HG02678 (cell line): ENCODE measurements around the gene PLPP2.

Experiments
- ATAC-seq: cut with Tn5 transposase; IDR thresholded peaks from one replicate; pipeline ENCODE4 v1.9.1; 2021; ENCODE audit warnings: mild to moderate bottlenecking, moderate library complexity; ENCODE audit not compliant: unreplicated experiment

Gene PLPP2

DNA sequence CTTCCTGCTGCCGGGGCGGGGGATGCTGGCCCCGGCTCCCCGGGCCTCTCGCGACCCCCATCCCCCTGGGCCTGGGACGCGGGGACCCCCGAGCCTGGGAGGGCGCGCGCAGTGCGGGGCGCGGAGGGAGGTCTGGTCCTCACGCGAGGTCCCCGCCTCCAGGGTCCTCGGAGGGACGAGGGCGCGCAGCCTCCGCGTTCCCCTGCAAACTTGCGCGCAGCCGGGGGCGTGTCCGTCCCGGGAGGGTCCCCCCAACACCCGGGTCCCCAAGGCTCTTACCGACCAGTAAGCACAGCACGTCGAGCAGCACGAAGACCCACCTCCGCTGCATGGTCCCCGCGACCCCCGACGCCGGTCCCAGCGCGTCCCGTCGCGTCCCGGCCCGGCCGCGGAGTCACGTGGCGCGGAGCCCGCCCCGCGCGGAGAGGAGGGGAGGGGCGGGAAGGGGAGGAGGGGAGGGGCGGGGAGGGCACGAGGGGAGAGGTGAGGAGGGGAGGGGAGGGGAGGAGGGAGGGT is at the start of gene PLPP2:
Gene PLPP2, minus strand, starts transcription at position 398 of the 516 bp plus-strand sequence. Its CDS starts 67 bp downstream, at position 331.
- no peak for ATAC-seq

DNA sequence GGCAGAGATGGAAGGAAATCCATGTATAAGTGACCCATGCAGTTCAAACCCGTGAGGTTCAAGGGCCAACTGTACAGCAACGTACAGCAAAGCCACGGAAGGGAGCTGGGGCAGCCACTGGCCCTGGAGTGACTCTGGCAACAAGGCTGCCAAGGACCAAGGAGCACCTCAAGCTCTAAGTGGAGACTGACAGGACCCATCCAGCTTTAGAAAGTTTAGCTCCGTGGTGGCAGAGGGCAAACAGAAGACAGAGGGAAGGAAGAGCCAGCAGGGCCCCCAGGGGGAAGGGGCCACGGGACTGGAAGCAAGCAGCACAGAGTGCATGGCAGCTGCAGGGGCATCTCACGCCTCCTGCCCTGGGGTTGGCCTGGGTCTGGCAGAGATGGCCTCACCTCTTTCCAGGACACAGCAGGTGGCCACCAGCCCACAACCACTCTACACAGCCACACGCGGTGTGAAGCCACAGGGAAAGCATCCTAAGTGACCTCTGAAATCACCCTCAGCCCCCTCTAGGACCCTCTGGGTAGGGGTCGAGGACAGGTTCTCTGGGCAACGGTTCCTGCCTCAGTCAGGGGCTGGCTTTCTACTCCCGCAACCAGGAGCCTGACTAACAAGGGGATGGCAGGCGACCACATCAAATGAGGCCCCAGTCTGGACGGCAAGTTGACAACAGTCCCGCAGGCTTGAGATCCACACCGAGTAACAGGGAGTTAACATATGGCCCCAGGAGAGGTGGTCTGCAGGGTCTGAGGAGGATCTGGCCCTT is 49.6 kb upstream of the PLPP2 start:
- ATAC-seq = no peak

DNA sequence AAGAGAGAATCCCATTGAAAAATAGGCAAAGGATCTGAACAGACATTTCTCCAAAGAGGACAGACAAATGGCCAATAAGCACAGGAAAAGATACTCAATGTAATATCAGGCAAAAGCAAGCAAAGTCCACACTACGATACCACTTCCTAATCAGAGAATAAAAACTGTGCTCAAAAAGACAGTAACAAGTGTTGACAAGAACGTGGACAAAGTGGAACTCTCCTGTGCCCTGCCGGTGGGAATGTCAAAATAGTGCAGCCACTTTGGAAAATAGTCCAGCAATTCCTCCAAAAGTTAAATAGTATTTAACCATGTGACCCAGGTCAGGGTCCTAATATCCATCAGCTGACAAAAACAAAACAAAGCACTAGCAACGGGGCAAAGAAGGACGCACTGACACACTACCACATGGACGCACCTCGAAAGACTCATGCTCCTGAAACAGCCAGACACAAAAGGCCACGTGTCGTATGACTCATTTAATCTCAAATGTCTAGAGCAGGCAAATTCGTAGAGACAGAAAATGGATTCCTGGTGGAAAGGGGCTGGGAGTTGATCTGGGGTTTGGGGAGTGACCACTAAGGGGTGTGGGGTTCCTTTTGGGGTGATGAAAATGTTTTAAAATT is 48.2 kb upstream of the PLPP2 start:
- ATAC-seq = no peak

DNA sequence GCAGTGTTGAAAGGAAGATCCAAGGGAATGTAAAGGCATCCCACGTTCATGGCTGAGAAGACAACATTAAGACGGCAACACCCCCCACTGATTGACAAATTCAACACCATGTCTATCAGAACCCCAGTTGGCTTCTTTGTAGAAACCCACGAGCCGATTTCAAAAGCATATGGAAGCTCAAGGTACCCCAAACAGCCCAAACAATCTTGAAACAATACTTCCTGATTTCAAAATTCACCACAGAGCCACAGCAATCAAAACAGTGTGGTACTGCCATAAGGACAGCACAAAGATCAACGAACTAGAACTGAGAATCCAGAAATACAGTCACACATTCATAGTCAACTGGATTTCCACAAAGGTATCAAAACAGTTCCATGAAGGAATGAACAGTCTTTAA is 47.2 kb upstream of the PLPP2 start:
- ATAC-seq = no peak

DNA sequence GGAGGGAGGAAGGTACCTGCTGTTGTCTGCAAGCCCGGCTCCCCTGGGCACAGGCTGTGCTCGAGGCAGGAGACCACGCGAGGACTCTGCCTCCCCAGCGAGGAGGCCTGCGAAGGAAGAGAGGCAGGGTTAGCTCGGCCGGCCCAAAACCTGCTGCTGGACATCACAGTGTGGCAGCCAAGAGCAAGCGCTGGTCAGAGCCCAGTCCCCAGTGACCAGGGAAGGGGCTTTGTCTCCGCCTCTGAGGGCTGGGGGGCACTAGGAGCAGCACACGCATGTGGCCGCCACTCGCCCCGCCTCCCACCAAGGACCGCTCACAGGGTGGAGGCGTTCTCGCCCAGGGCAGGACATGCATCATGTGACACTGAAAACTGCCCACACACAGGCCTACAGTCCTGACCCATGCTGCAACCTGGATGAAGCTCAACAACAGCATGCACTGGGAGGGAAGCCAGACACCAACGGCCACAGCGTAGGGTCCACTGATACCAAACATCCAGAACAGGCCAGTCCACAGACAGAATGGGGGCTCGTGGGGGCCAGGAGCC is 44.9 kb upstream of the PLPP2 start:
- ATAC-seq = no peak

DNA sequence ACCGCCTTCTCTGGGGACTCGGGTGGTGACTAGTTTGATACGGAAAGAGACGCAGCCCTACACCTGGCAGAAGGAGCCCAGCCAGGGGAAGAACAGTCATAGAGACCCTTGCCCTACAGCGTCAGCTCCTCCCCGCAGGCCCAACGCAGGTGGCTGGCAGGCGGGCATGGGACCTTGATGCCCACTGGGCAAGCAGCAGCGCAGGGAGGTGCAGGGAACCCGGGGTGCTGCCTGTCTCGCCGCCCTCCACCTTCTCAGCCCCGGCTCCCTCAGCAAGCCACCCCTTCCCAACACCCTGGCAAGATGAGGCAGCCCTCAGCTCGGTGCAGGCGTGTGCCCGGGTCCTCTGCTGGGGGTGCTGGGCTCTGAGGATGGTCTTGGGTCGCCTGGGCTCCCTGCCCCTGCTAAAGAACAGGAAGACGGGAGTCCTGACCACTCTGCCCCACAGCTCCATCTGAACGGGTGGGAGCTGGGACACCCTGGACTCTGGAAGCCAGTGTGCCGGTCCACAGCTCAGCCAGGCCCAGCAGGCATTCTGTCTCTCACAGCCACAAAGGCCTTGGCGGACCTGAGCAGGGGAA is 44.4 kb upstream of the PLPP2 start:
- ATAC-seq = no peak

DNA sequence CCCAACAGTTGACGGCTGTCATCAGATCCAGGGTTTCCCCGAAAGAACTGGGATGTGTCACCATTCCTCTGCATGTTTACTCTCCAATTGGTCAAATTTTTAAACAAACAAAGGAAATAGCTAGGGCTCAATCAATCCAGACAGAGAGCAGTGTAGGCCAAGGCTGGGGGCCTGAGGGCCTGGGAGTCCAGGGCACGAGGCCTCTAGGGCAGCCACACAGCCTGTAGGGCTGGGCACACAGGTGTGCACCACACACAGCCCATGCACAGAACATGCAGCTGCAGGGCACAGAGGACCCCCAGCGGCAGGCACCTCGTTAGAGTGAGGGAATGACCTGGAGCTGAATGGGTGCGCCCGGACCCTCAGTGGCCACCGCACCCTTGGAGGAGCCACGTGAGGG is 43.9 kb upstream of the PLPP2 start:
- no peak for ATAC-seq

DNA sequence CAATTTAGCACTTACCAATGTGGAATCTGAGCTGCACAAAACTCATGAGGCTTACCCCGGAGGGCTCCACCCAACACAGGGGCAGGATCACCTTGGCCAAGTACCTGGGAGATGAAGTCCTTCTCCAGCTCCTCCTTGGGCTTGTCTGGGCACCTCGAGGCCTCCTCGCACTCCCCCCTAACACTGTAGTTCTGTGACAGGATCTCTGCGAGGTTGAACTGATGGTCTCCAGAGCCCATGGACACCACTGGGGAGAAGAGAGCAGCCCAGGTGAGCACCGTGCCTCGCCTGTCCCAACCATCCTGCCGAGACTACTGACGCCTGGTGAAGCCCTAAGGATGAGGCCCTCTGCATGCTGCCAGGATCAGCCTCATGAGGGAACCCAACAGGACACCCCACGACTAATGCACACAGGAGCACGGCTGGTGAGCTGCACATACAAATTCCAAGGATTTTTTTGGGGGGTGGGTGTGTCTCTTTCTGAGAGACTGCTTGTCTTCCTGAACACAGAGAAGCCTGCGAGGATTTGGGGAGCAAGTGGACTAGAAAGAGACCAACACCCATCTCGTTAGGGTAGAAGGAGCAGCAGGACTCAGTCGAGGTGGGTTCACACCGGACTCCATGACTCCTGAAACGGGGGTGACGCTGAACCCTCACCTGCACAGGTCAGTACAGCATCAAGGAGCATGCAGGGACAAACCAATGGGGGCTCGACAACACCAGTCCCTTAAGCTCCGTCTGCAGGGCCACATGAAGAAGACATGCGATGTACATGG is 43.3 kb upstream of the PLPP2 start:
- ATAC-seq = no peak

DNA sequence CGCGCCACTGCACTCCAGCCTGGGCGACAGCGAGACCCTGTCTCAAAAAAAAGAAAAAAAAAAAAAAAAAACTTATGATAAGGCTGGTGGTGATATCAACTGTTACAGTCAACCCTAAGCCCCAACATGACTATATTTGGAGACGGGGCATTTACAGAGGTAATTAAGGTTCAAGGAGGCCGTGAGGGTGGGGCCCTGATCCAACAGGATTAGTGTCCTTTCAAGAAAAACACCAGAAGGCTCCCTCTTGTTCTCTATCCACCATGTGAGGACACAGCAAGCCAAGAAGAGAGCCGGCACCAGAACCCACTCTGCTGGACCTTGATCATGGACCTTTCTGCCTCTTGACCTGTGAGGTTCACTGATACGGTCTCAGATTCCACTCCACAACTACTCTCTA is 39.3 kb upstream of the PLPP2 start:
- no peak for ATAC-seq

DNA sequence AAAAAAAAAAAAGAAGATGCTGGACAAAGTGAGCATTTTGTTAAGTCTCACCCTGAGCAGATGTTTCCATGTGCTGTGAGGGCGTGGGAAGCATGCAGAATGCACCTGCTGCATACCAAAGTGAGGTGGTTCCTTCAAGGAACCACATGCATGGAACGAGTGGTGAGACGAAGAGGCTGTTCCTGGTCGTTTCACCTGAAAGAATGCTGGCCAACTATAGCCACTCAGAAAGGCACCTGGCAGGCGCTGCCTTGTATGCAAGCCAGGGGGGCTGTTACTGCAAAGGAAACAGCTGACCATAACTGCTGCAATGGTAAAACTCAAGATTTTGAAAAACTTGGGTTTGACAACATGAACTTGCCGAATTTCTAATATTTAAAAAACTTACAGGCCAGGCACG is 38.7 kb upstream of the PLPP2 start:
- no peak for ATAC-seq

DNA sequence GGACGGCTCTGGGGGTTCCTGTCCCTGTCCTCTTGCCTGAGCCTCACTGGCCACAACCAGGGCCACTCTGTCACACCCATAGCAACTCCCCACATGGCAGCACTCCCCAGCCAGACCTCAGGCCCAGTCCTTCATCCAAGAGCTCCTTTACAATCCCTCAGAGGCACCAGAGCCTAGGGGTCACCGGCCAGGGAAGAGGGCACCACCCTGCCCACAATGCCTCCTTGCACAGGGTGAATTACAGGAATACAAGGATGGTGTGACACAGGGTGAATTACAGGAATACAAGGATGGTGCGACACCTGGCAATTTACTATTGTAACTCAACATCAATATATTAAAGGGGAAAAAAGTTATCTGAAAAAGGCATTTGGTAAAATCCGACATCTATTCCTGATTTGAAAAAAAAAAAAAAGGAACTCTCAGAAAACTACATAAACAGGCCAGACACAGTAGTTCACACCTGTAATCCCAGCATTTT is 36.9 kb upstream of the PLPP2 start:
- ATAC-seq = no peak

DNA sequence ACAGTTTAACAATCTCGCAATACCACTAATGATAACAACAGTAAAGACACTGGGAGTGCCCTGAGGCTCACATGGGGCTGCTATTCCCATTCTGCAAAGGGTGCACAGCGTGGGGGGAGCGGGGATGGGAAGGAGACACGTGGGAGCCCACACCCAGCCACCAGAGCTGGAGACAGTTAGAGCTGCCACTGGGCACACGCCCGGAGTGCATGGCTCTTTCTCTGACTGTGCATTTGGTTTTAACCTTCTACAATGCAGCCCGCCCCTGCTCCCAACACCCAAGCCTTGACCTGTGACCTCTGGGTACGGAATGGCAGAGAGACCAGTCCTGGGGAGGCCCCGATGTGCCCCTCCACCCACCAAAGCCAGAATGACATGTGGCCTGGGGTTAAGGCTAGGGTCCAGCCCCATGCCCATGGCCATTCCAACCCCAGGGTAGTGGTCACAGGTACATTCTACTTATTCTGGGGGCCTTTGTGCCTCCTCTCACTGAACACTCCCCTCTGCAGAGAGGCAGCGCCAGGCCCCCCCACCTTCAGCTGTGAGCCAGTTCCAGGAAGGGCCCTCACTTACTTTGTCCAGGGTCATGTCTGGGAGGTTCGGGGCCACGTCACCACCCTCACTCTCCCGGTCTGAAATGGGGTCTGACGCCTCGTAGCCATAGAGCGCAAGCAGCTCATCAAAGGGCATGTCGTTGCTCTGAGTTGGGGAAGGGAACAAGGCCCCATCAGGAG is 36.3 kb upstream of the PLPP2 start:
- ATAC-seq = no peak

DNA sequence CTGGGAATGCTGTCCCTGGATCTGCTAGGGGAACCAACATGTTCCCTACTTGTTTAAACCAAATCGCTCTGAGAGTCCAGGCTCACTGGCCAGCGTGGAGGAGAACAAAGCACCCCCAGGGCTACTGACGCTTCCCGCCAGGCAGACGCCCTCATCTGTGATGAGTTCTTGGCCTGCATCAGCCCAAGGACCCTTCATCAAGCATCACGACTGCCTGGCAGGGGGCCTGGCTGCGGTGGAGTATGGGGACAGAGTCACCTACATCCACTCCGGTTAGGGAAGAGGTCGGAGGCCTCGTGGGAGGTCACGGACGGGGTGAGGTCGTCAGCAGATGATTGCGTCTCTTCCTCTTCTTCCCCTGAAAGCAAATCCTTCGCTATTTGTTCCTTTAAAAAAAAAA is 35.7 kb upstream of the PLPP2 start:
- ATAC-seq = no peak

DNA sequence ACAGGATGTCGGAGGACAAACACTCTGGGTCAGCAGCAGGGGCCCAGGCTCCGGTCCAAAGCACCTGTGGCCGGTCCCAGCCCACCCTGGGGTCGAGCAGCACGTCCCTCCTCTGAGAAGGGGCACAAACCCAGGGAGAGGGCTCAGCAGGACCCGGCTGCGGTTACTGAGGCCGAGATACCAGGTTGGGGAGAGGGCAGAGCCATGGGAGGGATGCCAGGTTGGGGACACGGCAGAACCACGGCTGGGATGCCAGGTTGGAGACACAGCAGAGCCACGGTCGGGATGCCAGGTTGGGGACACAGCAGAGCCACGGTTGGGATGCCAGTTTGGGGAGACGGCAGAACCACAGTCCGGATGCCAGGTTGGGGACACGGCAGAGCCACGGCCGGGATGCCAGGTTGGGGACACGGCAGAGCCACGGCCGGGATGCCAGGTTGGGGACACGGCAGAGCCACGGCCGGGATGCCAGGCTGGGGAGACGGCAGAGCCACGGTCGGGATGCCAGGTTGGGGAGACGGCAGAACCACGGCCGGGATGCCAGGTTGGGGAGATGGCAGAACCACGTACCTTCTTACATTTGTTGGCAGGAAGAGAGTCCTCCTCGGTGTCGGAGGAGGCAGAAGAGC is 34.8 kb upstream of the PLPP2 start:
- ATAC-seq = no peak

DNA sequence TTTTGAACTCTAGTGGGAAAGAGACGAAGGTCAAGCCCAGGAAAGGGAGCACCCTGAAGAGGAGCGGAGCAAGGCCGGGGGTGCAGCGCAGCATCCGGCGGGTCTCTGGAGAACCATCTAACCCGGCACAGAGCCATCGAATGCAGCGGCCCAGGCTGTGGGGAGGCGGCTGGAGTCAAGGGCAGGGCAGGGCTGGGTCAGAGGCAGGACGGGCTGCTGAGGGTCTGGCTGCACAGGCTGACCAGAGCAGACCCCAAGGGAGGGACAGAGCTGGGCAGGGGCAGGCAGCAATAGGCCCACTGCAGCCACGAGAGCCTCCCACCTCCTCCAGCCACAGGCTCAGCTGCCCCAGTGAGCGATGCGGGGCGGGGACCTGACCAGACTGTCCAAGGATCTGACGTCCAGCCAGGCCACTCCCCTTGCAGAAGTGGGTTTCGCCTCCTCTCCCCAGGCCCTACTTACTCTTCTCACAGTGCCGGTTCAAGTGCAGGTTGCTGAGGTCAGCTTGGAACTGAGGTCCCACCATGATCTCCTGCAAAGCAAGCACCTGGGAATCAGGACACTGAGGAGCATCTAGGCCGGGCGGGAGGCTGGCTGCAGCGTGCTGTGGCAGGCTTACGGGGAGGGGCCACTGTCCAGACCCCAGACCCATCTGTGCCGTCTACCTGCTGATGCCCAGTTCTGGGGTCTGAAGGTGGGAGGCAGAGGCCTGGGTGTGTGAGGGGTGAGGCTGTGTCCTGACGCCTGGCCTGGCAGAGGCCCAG is 34.2 kb upstream of the PLPP2 start:
- no peak for ATAC-seq

DNA sequence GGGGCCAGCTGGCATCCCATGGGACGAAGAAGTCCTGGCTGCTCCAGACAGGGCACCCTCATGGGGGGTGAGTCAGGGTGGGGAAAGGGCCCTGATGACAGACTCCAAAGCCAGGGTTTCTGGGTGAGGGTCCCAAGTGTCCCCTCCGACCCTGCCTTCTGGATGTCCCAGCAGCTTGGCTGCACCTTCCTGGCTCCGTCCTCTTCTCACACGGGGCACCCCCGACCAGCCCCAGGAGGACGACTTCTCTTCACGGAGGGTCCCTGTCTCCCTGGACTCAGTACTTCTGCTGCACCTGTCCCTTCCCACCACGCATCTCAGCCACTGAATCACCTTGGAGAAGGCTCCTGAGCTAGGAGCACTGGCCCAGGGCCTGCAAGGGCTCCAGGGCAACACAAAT is 33.5 kb upstream of the PLPP2 start:
- ATAC-seq = no peak

DNA sequence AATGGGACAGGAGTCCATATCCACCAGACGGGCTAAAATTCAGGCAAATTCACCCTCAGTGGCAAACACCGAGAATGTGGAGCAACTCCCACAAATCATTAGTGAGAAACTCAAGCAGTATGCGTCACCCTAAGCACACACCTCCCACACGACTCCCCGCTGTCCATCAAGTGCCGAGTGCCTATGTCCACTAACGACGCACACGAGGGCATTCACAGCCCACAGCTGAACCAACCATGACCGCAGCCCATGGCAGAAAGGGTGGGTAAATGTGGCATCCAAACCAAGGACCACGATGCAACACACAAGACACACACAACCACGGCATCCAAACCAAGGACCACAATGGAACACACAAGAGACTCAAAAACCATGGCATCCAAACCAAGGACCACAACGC is 31.4 kb upstream of the PLPP2 start:
- no peak for ATAC-seq

DNA sequence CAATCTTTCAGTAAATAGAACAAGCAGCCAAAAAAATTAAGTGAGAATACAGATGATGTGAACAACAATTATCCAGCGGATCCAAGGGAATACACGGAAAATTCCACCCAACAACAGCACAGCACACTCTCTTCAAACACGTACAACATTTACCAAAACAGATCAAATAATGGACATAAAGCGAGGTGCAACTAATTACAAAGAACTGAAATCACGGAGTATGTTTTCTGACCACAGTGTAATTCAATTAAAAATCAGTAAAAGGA is 27.2 kb upstream of the PLPP2 start:
- ATAC-seq = no peak
